Activated CD4-positive, alpha-beta T cell treated with anti-CD3 and anti-CD28 coated beads for 36 hours (primary cell): ENCODE measurements around the gene TJP3. TPM values are rescaled to one million over a fixed set of nuclear protein-coding genes. Genes with fewer than 3 reads are reported as not detected.

Experiments
- ATAC-seq: fragments of 200-7000 bp; cut with Tn5 transposase; one replicate; pipeline ENCODE4 v1.10.0; 2021; ENCODE audit warnings: mild to moderate bottlenecking, moderate library complexity
- CTCF ChIA-PET: fragments of 350-600 bp; sonication (Branson Sonifier 250); formaldehyde crosslinking; loops from one replicate; lab custom pipeline; 2021; ENCODE audit warnings: antibody characterized with exemption; lab: Charles Lee
- POLR2A ChIA-PET: fragments of 350-600 bp; sonication (Branson Sonifier 250); formaldehyde crosslinking; loops from one replicate; lab custom pipeline; 2021; ENCODE audit warnings: antibody characterized with exemption, inconsistent platforms; lab: Charles Lee
- DNase-seq: peaks from one replicate; pipeline ENCODE4 v3.0.0-alpha.2; 2020
- H3K27ac Mint-ChIP-seq: one replicate; pipeline ENCODE4 v1.8.0; 2021; ENCODE audit warnings: mixed read lengths
- H3K27me3 Mint-ChIP-seq: one replicate; pipeline ENCODE4 v1.8.0; 2021; ENCODE audit warnings: mixed read lengths
- H3K36me3 Mint-ChIP-seq: one replicate; pipeline ENCODE4 v1.8.0; 2021; ENCODE audit warnings: low read depth, mixed read lengths
- H3K4me1 Mint-ChIP-seq: one replicate; pipeline ENCODE4 v1.8.0; 2021; ENCODE audit warnings: mixed read lengths
- H3K4me3 Mint-ChIP-seq: one replicate; pipeline ENCODE4 v1.8.0; 2021; ENCODE audit warnings: mild to moderate bottlenecking, moderate library complexity, mixed read lengths
- H3K9me3 Mint-ChIP-seq: one replicate; pipeline ENCODE4 v1.8.0; 2021; ENCODE audit warnings: low read depth, mixed read lengths
- intact Hi-C, 2 experiments: fragments of 100-400 bp; cut with DNase I in 1 of 2; cut with micrococcal nuclease in 1 of 2; formaldehyde crosslinking; loops; one replicate each; pipeline versions ENCODE4 v1.14.2 to v1.15.1; 2022 to 2024; cut with DNase I, micrococcal nuclease
- total RNA-seq, 2 experiments: library from RNA; stranded (reverse); gene quantifications; one replicate each; pipeline ENCODE4 v1.2.3, GENCODE V29; 2021

TJP3 gene
- total RNA-seq, 2 experiments from 2014 or later: 1.0 to 2.7 TPM

DNA sequence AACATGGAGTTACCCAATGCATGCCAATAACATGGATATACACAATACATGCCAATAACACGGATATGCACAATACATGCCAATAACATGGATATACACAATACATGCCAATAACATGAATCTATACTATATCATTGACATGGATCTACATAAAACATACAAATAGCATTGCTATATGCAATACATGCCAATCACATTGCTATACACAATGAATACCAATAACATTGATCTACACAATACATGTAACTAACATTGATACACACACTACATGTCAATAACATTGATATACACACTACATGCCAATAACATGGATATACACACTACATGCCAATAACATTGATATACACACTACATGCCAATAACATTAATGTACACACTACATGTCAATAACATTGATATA is 7.0 kb upstream of the TJP3 start:
- DNase-seq (no peak), ATAC-seq (no peak)
- H3K4me1 Mint-ChIP-seq: peaks cover 17% of the 10 kb centered on the region
- no peak overlapping the region for H3K27ac Mint-ChIP-seq
- H3K36me3 Mint-ChIP-seq: no peaks in the 10 kb centered on the region
- peak overlapping the region; percentile 63 for H3K4me3 Mint-ChIP-seq
- CTCF ChIA-PET: interaction anchor here (1.7 to 2.6 kb wide), 3 partner anchors 11 to 34 kb away, joined by 8 to 18 read pairs (median 11); no protein-coding TSS in a partner anchor
- POLR2A ChIA-PET: no interaction called here
- intact Hi-C loops: loop anchor here (2.0 kb wide), 2 partner anchors 34 to 938 kb away; partner anchors contain the start of gene TNFAIP8L1 (in 1 of the 2)
- no peaks in the 10 kb centered on the region for H3K27me3 Mint-ChIP-seq
- H3K9me3 Mint-ChIP-seq: no peaks in the 10 kb centered on the region

DNA sequence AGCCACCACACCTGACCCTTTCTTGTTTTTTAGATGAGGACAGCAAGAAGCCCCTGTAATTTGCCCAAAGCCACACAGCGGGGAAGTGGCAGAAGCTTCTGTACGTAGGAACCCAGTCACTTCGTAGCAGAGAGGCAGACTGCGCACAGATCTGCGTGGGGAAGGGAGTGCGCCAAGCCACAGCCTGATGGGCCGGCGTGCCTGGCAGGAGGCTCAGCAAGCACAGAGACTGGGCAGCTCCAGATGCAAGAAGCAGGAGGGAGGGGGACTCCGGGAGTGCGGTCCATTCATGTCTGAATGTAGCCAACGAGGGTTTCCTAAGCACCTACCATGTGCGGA is 347 bp upstream of the TJP3 start:
- H3K9me3 Mint-ChIP-seq: no peaks in the 10 kb centered on the region
- ChIA-PET CTCF (interaction anchor here (0.8 to 1.5 kb wide), 3 partner anchors 12 to 41 kb away, joined by 3 to 4 read pairs (median 4); no protein-coding TSS in a partner anchor), POLR2A (no interaction called here)
- H3K27ac Mint-ChIP-seq: no peak overlapping the region
- no peak overlapping the region for H3K4me3 Mint-ChIP-seq
- no peak for ATAC-seq
- no peaks in the 10 kb centered on the region for H3K4me1 Mint-ChIP-seq
- intact Hi-C loops: loop anchor here in 1 of 2 experiments (5.0 kb wide), 1 partner anchor 161 kb away; no protein-coding TSS in a partner anchor
- no peak for DNase-seq
- H3K27me3 Mint-ChIP-seq: peaks cover 2% of the 10 kb centered on the region
- no peaks in the 10 kb centered on the region for H3K36me3 Mint-ChIP-seq

DNA sequence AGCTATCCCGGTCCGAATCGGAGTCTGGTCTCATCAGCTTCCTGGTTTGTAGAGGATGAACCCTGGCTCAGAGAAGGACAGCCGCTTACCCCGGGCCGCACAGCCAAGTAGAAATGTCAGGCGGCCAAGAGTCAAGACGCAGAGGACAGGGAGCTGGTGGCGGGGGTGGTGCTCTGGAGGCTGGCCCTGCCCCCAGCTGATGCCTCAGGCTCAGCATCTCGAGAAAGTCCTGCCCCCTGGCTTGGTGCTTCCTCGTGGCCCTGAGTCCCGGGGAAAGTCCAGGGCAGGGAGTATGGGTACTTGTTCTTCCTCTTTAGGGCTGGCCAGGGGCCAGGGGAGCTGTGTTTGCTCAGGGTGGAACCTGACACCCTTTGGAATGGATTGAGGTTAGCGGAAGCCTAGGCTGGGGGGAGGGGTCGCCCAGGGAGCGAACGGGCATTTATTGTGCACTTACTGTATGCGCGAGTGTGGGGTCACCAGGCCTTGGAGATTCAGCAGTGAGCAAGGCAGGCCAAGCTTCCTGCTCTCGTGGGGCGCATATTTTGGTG is 2.2 kb downstream of the TJP3 start:
- DNase-seq (no peak), ATAC-seq (no peak)
- no peaks in the 10 kb centered on the region for H3K36me3 Mint-ChIP-seq
- intact Hi-C loops: no loop called here
- no peak overlapping the region for H3K4me3 Mint-ChIP-seq
- H3K27me3 Mint-ChIP-seq: peaks cover 2% of the 10 kb centered on the region
- no peaks in the 10 kb centered on the region for H3K9me3 Mint-ChIP-seq
- no peaks in the 10 kb centered on the region for H3K4me1 Mint-ChIP-seq
- ChIA-PET CTCF (interaction anchor here (1.0 to 2.6 kb wide), 3 partner anchors 9 to 48 kb away, joined by 3 to 12 read pairs (median 3); no protein-coding TSS in a partner anchor), POLR2A (no interaction called here)
- H3K27ac Mint-ChIP-seq: no peak overlapping the region

DNA sequence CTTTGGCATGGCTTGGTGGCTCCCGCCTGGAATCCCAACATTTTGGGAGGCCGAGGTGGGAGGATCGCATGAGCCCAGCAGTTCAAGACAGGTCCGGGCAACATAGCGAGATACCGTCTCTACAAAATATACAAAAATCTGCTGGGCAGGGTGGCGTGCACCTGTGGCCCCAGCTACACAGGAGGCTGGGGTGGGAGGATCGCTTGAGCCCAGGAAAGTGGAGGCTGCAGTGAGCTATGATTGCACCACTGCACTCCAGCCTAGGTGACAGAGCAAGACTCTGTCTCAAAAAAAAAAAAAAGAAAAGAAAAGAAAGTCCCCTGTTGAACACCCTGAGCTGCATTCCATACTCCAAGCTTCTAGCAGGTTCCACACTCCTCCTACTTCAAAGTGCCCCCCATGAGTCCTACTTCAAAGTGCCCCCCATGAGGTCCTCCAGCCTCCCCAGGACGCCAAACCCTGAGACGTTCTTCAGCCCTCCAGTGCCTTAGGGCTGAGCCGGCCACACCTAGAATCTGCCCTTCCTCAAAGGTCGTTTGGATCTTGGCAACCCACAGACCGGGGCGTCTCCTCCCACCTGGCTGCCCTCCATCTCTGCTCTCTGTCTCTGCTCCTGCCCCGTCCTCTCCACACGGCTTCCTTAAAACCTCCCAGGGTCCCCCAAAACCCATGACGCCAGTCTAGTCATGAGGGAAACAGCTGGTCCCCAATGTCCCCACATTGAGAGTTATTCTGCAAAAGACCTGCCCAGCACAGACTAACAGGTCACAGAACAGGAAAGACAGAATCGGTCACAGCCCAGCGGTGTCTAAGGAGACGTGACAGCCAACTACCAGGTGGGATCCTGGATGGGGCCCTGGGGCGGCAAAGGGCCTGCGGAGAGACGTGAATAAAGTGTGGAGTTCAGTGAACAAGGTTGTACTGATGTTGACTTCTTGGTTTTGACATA is 4.8 kb downstream of the TJP3 start:
- no peak overlapping the region for H3K4me3 Mint-ChIP-seq
- no peak for ATAC-seq
- no peaks in the 10 kb centered on the region for H3K4me1 Mint-ChIP-seq
- CTCF ChIA-PET: interaction anchor here (0.7 to 0.9 kb wide), 2 partner anchors 57 to 168 kb away, joined by 3 read pairs; no protein-coding TSS in a partner anchor
- no peaks in the 10 kb centered on the region for H3K36me3 Mint-ChIP-seq
- peaks cover 2% of the 10 kb centered on the region for H3K27me3 Mint-ChIP-seq
- intact Hi-C loops: no loop called here
- H3K9me3 Mint-ChIP-seq: no peaks in the 10 kb centered on the region
- DNase-seq: no peak
- POLR2A ChIA-PET: no interaction called here
- H3K27ac Mint-ChIP-seq: no peak overlapping the region

DNA sequence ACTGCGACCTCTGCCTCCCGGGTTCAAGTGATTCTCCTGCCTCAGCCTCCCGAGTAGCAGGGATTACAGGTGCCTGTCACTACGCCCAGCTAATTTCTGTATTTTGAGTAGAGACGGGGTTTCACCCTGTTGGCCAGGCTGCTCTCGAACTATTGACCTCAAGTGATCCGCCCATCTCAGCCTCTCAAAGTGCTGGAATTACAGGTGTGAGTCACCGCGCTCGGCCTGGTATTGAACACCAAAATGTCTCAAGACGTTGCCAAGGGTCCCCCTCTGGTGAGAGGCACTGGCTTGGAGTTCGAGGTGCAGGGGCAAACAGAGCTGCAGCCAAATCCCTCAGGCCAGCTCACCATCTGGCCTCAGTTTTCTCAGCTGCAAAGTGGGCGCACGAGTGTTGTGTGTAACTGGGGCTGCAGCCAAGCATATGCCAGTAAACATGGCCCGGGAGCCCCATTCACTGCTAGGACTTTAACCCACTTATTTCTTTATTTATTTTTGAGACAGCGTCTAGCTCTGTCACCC is 8.0 kb downstream of the TJP3 start:
- ATAC-seq (no peak), DNase-seq (no peak)
- ChIA-PET POLR2A (no interaction called here), CTCF (no interaction called here)
- no peak overlapping the region for H3K4me3 Mint-ChIP-seq
- peaks cover 2% of the 10 kb centered on the region for H3K4me1 Mint-ChIP-seq
- intact Hi-C loops: no loop called here
- no peaks in the 10 kb centered on the region for H3K36me3 Mint-ChIP-seq
- H3K9me3 Mint-ChIP-seq: no peaks in the 10 kb centered on the region
- no peaks in the 10 kb centered on the region for H3K27me3 Mint-ChIP-seq
- no peak overlapping the region for H3K27ac Mint-ChIP-seq

DNA sequence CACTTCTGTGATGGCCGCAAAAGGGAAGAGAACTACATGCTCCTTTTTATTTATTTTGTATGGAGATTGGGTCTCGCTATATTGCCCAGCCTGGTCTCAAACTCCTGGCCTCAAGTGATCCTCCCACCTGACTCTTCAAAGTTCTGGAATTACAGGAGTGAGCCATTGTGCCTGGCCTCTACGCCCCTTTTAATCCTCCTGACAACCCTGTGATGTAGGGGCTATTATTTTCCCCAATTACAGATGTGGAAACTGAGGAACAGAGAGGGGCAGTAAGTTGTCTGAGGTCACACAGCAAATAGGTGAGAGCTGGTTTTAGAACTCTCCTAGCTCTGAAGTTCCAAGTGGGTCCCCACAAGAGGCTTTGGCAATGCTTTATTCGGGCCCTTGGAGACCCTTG is 11.7 kb downstream of the TJP3 start:
- H3K27me3 Mint-ChIP-seq: peaks cover 4% of the 10 kb centered on the region
- H3K36me3 Mint-ChIP-seq: no peaks in the 10 kb centered on the region
- peaks cover 10% of the 10 kb centered on the region for H3K4me1 Mint-ChIP-seq
- intact Hi-C loops: loop anchor here in 1 of 2 experiments (2.0 kb wide), 1 partner anchor 41 kb away; the partner anchor contains the start of gene APBA3
- H3K9me3 Mint-ChIP-seq: no peaks in the 10 kb centered on the region
- DNase-seq: no peak
- no peak for ATAC-seq
- no peak overlapping the region for H3K4me3 Mint-ChIP-seq
- CTCF ChIA-PET: interaction anchor here (0.7 to 2.4 kb wide), 5 partner anchors 8 to 76 kb away, joined by 3 to 12 read pairs (median 4); partner anchors contain the start of gene TJP3
- POLR2A ChIA-PET: no interaction called here
- no peak overlapping the region for H3K27ac Mint-ChIP-seq

DNA sequence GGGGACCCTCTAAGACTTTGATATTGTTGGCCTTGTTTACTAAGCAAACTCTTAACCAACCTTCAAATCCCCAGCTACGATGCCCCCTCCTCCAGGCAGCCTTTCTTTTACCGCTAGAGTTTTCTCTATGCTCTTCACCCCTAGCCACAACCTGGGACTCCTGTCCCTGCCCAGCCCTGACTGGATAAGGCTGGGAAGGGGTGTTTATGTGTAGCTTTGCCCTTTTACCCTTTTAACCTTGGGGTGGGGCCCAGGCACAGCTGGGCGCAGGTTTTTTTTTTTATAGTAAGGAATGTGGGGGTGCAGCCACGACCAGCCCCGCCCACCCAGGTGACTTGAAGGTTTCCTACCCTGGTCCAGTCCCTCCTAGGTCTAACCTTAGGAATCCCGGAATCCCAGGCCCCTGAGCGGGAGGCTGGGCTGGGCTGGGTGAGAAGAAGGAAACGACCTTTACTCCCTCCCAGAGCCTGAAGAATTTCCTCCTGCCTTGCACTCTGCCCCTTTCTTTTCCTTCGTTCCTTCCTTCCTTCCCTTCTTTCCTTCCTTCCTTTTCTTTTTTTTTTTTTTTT is 12.2 kb downstream of the TJP3 start:
- peaks cover 4% of the 10 kb centered on the region for H3K27me3 Mint-ChIP-seq
- no peaks in the 10 kb centered on the region for H3K9me3 Mint-ChIP-seq
- H3K4me1 Mint-ChIP-seq: peaks cover 10% of the 10 kb centered on the region
- H3K4me3 Mint-ChIP-seq: no peak overlapping the region
- ChIA-PET CTCF (interaction anchor here (0.7 to 2.4 kb wide), 5 partner anchors 9 to 267 kb away, joined by 3 to 12 read pairs (median 4); partner anchors contain the start of gene TJP3), POLR2A (no interaction called here)
- H3K27ac Mint-ChIP-seq: no peak overlapping the region
- H3K36me3 Mint-ChIP-seq: no peaks in the 10 kb centered on the region
- intact Hi-C loops: loop anchor here in 1 of 2 experiments (2.0 kb wide), 1 partner anchor 40 kb away; the partner anchor contains the start of gene APBA3
- DNase-seq (no peak), ATAC-seq (no peak)

DNA sequence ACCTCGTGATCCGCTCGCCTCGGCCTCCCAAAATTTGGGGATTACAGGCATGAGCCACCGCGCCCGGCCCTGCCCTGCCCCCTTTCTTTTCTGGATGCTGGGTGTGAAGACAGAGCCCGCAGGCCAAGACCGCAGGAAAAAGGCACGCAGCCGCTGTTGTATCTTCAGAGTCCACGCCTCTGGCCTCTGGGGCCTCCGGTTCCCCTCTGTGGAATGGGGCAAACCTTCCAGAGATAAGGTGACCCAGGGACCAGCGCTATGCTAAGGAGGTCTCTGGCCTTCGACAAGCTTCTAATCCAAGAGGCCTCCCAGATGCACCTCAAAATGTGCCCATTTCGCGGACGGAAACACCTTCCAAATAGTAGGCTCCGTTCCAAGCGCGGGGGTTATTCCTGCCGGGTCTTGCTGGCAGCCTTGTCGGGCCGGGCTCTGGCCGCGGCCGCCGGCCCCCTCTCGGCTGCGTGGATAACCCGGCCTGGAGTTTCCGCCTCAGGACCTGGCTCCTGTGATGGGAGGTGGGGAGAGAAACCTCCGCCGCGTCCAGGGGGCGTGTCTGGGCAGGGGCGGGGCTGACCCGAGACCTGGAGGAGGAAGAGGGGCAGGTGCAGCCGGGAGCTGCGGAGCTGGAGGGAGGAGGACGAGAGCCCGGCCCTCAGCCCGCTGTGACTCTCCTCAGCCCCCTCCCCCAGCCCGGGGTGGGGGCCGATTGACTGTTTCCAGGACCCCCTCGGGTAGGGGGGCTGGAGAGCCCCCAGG is 13.1 kb downstream of the TJP3 start:
- ChIA-PET POLR2A (interaction anchor here (0.6 kb wide), 1 partner anchor 165 kb away, joined by 3 read pairs; no protein-coding TSS in a partner anchor), CTCF (interaction anchor here (0.6 to 1.4 kb wide), 4 partner anchors 31 to 266 kb away, joined by 3 to 5 read pairs (median 4); no protein-coding TSS in a partner anchor)
- ATAC-seq: peak; percentile 94
- DNase-seq: peak; percentile 92
- H3K36me3 Mint-ChIP-seq: no peaks in the 10 kb centered on the region
- intact Hi-C loops: loop anchor here in 1 of 2 experiments (1.0 to 2.0 kb wide), 5 partner anchors 39 to 164 kb away; partner anchors contain the start of genes APBA3, HMG20B and MFSD12
- no peak overlapping the region for H3K27ac Mint-ChIP-seq
- H3K27me3 Mint-ChIP-seq: peaks cover 4% of the 10 kb centered on the region
- H3K4me1 Mint-ChIP-seq: peaks cover 10% of the 10 kb centered on the region
- no peaks in the 10 kb centered on the region for H3K9me3 Mint-ChIP-seq
- peak overlapping the region; percentile 13 for H3K4me3 Mint-ChIP-seq

DNA sequence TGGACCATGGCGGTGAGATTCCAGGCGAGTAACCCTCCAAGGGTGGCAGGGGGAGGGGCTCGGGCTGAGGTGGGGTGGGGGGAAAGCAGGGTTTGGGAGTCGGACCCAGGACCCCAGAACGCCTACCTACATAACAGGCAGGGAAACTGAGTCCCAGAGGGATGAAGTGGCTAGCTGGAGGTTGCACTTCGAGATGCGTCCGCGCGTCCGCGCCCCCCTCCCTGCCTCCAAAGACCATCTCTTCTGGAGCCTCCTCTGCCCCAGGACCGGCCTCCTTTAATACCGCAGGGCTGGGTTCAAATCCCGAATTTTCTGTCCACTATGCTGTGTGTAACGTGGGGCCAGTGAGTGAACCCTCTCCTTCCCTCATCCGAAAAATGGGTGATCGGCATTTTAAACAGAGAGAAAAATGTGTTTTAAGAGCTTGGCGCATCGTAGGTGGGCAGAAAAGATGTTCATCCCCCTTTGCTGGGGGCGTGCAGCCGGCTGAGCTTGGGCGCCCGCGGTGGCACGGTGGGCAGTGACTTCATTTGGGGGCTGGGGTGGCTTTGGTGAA is 13.8 kb downstream of the TJP3 start:
- Mint-ChIP-seq H3K4me1 (peaks cover 10% of the 10 kb centered on the region), H3K27ac (no peak overlapping the region), H3K27me3 (peaks cover 4% of the 10 kb centered on the region), H3K4me3 (peak overlapping the region; percentile 13), H3K9me3 (no peaks in the 10 kb centered on the region), H3K36me3 (no peaks in the 10 kb centered on the region)
- DNase-seq (no peak), ATAC-seq (no peak)
- intact Hi-C loops: loop anchor here in 1 of 2 experiments (1.0 to 2.0 kb wide), 5 partner anchors 39 to 165 kb away; partner anchors contain the start of genes APBA3, HMG20B and MFSD12
- POLR2A ChIA-PET: interaction anchor here (0.6 kb wide), 1 partner anchor 165 kb away, joined by 3 read pairs; no protein-coding TSS in a partner anchor
- CTCF ChIA-PET: interaction anchor here (0.6 to 1.4 kb wide), 2 partner anchors 32 to 48 kb away, joined by 3 to 5 read pairs; no protein-coding TSS in a partner anchor
